Lower lobe of right lung (tissue), 2 donors: Measurements from ENCODE around the gene TMEM59L. TPM values are rescaled to one million over a fixed set of nuclear protein-coding genes. Genes with fewer than 3 reads are reported as not detected.

Source experiments
- ATAC-seq, 2 donors: fragments of 200-7000 bp; cut with Tn5 transposase; one replicate each; pipeline ENCODE4 v1.9.1; 2020 to 2022; ENCODE audit warnings: mild to moderate bottlenecking in 2 of 2, moderate library complexity in 2 of 2
- DNase-seq: peaks from one replicate; pipeline ENCODE4 v3.0.0-alpha.2; 2020
- H3K27ac ChIP-seq: fragments of 200-600 bp; one replicate; pipeline ENCODE4 v1.8.0; 2022
- H3K27me3 ChIP-seq: fragments of 200-600 bp; one replicate; pipeline ENCODE4 v1.8.0; 2022; ENCODE audit warnings: low read depth
- H3K36me3 ChIP-seq: fragments of 200-600 bp; one replicate; pipeline ENCODE4 v1.8.0; 2022; ENCODE audit warnings: mild to moderate bottlenecking
- H3K4me1 ChIP-seq: fragments of 200-600 bp; one replicate; pipeline ENCODE4 v1.8.0; 2022
- H3K4me3 ChIP-seq: fragments of 200-600 bp; one replicate; pipeline ENCODE4 v1.8.0; 2022; ENCODE audit warnings: mild to moderate bottlenecking
- H3K9me3 ChIP-seq: fragments of 200-600 bp; one replicate; pipeline ENCODE4 v1.8.0; 2022
- intact Hi-C: fragments of 100-400 bp; cut with DNase I; formaldehyde crosslinking; loops from one replicate; pipeline ENCODE4 v1.11.0; 2022
- long read RNA-seq: library from polyadenylated mRNA; unstranded; transcript quantifications from one replicate; pipeline ENCODE4 v2.0.0, GENCODE V29; 2021
- total RNA-seq: library from RNA; stranded (reverse); fragmentation: NEBNext Ultra II Directional; extraction: Animal tissue kit (Norgen Biotek cat#: 25700); gene quantifications from one replicate; pipeline ENCODE4 v1.2.1, GENCODE V29; 2021
- TF ChIP-seq, protein P1 (sequence below): fragments of 200-600 bp; IDR thresholded peaks from one replicate; pipeline ENCODE4 v1.8.0; 2022; ENCODE audit warnings: antibody characterized with exemption, mild to moderate bottlenecking
- donor health status: DM: no; HTN: yes; CAD: no; lungs with severe emphysema.

Gene TMEM59L
- 1.1 TPM for total RNA-seq
- long read RNA-seq, partial matches to known transcripts, result 0 of 1 reads
- long read RNA-seq, other reads (novel, unspliced or antisense), result 0 of 1 reads

DNA sequence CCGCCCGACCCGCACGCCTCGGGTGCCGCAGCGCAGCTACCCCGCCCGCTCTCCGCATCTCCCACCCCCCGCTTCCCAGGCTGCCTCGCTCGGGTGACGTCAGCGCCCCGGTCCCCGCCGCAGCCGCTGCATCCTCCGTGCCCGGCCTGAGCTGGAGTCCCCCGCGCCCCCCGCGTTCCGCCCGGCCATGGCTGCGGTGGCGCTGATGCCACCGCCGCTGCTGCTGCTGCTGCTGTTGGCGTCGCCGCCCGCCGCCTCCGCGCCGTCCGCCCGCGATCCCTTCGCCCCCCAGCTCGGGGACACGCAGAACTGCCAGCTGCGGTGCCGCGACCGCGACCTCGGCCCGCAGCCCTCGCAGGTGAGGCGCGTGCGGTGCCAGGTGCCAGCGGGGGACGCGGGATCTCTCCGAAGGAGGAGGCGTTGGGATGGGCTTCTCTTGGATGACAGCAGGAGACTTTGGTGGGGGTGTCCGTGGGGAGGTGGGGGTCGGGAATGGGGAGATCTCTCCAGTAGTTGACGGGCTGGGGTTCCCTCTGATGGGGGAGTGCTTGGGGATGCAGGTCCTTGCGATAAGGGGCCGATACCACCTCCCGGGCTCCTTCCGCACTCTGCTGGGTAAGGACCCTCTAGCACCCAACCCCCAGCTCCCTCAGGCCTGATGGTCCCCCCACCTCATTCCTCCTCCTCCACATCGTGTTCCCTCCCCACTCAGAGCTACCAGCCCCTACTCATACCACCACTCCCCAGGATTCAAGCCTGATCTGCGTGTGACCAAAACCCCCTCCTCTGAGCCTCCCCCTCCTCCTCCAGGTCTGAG is at the start of gene TMEM59L:
Gene TMEM59L, plus strand, starts transcription at position 99 of the 817 bp plus-strand sequence. Its CDS starts 89 bp downstream, at position 188.
- ATAC-seq (peak in 1 of 2 donors; percentile 21), DNase-seq (no peak)
- H3K9me3 ChIP-seq, result no peaks in the 10 kb centered on the region
- peak within 1 kb of the TSS; percentile 47 for H3K4me3 ChIP-seq
- TF ChIP-seq, protein P1, sequence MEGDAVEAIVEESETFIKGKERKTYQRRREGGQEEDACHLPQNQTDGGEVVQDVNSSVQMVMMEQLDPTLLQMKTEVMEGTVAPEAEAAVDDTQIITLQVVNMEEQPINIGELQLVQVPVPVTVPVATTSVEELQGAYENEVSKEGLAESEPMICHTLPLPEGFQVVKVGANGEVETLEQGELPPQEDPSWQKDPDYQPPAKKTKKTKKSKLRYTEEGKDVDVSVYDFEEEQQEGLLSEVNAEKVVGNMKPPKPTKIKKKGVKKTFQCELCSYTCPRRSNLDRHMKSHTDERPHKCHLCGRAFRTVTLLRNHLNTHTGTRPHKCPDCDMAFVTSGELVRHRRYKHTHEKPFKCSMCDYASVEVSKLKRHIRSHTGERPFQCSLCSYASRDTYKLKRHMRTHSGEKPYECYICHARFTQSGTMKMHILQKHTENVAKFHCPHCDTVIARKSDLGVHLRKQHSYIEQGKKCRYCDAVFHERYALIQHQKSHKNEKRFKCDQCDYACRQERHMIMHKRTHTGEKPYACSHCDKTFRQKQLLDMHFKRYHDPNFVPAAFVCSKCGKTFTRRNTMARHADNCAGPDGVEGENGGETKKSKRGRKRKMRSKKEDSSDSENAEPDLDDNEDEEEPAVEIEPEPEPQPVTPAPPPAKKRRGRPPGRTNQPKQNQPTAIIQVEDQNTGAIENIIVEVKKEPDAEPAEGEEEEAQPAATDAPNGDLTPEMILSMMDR, result no peak
- peaks cover 41% of the 10 kb centered on the region for H3K4me1 ChIP-seq
- H3K27ac ChIP-seq, result no peak within 1 kb of the TSS
- H3K27me3 ChIP-seq, result peaks cover 85% of the 10 kb centered on the region
- H3K36me3 ChIP-seq, result no peaks in the 10 kb centered on the region
- intact Hi-C loops, result no loop called here

DNA sequence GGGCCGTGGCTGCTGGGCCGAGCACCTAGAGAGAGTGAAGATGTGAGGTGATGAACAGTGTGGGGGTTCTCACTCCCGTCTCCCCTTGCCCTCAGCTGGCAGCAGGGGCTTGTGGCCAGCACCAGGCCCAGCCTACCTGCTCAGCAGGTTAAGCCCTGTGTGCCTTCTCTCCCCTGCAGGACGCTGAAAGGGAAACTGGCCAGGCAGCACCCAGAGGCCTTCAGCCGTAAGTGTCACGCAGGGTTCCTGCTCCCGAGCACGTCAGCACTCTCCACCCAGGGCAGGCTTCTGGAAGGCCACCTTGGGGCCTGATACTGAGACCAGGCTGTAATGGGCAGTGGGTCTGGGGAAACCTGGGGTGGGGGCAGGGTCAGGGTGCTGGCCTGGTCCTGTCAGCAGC is 45.7 kb upstream of the TMEM59L start:
- Histone ChIP-seq H3K9me3 (no peaks in the 10 kb centered on the region), H3K27me3 (no peaks in the 10 kb centered on the region), H3K4me3 (no peak overlapping the region), H3K27ac (no peak overlapping the region), H3K4me1 (peaks cover 5% of the 10 kb centered on the region), H3K36me3 (peaks cover 77% of the 10 kb centered on the region)
- no peak for ATAC-seq
- TF ChIP-seq, protein P1, result no peak
- no peak for DNase-seq
- intact Hi-C loops, result no loop called here

DNA sequence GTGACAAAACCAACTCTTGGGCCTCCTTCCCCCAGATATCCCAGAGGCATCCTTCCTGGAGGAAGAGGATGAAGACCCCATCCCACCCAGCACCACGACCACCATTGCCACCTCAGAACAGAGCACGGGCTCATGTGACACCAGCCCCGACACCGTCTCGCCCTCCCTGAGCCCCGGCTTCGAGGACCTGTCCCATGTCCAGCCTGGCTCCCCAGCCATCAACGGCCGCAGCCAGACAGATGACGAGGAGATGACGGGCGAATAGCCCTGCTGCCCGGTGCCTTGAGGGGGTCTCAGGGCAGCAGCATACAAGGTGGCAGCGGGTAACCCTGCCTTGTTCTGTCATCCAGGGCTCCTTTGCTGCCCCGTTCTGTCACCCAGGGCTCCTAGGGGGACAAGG is 44.3 kb upstream of the TMEM59L start:
- no peaks in the 10 kb centered on the region for H3K9me3 ChIP-seq
- intact Hi-C loops, result no loop called here
- DNase-seq, result no peak
- no peak overlapping the region for H3K27ac ChIP-seq
- no peaks in the 10 kb centered on the region for H3K27me3 ChIP-seq
- TF ChIP-seq, protein P1, result no peak
- H3K4me1 ChIP-seq, result peaks cover 19% of the 10 kb centered on the region
- ATAC-seq, result no peak
- no peak overlapping the region for H3K4me3 ChIP-seq
- peaks cover 66% of the 10 kb centered on the region for H3K36me3 ChIP-seq

DNA sequence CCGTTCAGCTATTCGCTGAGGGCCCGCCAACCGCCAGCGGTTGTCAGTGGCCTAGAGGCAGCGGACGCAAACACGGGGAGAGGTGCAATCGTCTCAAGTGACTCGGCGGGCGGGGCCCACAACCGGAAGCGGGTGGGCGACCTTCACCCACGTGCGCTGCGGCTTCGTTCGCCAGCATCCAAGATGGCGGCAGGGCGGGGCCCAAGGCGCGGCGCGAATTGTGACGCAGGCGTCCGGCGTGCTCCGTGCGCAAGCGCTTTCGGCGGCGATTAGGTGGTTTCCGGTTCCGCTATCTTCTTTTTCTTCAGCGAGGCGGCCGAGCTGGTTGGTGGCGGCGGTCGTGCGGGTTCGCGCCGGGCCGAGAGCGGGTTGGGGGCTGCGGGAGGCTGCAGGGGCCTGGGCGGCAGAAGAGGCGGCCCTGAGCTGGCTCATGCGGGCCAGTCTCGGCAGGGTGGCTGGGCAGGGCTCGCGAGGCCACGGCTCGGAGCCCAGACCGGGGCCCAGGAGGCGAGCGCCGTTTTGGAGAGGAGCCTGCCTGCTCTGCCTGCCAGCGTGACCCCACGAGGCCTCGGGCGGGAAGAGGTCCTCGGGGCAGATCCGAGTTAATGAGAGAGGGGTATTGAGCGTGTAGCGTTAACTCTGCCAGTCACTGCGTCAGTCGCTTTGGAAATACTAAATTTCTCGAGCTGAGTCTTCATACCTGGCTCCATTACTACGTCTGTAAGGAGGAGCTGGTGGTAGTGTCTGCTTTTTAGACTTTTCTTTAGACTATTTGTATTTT is 40.9 kb upstream of the TMEM59L start, which contains the start of gene UBA52:
Gene UBA52, plus strand, starts transcription at position 294 of the 781 bp plus-strand sequence. CDS start 1,444 bp downstream, outside the sequence.
- intact Hi-C loops, result no loop called here
- H3K4me1 ChIP-seq, result peaks cover 21% of the 10 kb centered on the region
- ATAC-seq (peak; percentile 98), DNase-seq (peak; percentile 98)
- no peaks in the 10 kb centered on the region for H3K27me3 ChIP-seq
- H3K9me3 ChIP-seq, result no peaks in the 10 kb centered on the region
- H3K27ac ChIP-seq, result peak within 1 kb of the TSS; percentile 92
- H3K4me3 ChIP-seq, result peak within 1 kb of the TSS; percentile 85
- TF ChIP-seq, protein P1, result no peak
- peaks cover 64% of the 10 kb centered on the region for H3K36me3 ChIP-seq

DNA sequence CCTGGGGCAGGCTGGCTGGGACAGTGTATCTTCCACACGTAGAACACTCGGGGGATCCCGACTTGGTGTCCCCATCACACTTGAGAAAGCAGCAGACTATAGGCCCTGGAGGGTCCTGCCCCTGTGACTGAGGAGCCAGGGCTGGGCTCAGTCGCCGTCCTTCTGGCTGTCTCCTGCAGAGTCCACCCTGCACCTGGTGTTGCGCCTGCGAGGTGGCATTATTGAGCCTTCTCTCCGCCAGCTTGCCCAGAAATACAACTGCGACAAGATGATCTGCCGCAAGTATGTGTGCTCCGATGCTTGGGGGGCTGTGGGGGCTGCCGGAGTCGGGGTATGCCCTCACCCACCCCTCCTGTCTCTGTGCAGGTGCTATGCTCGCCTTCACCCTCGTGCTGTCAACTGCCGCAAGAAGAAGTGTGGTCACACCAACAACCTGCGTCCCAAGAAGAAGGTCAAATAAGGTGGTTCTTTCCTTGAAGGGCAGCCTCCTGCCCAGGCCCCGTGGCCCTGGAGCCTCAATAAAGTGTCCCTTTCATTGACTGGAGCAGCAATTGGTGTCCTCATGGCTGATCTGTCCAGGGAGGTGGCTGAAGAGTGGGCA is 37.9 kb upstream of the TMEM59L start:
- no peak overlapping the region for H3K4me3 ChIP-seq
- intact Hi-C loops, result no loop called here
- no peak overlapping the region for H3K27ac ChIP-seq
- H3K27me3 ChIP-seq, result no peaks in the 10 kb centered on the region
- peaks cover 45% of the 10 kb centered on the region for H3K36me3 ChIP-seq
- no peaks in the 10 kb centered on the region for H3K9me3 ChIP-seq
- ATAC-seq (no peak), DNase-seq (no peak)
- TF ChIP-seq, protein P1, result no peak
- peaks cover 21% of the 10 kb centered on the region for H3K4me1 ChIP-seq
